HFFc6 (cell line): ENCODE results near the gene STMN3. TPM values are rescaled to one million over a fixed set of nuclear protein-coding genes. Genes with fewer than 3 reads are reported as not detected.

ENCODE experiments used
- DNase-seq: peaks from one replicate; pipeline ENCODE4 v3.0.0-alpha.2; 2018
- H3K27ac Mint-ChIP-seq: 2 replicates; pipeline ENCODE4 v1.8.0; 2020; ENCODE audit warnings: mild to moderate bottlenecking, mixed read lengths
- H3K27me3 Mint-ChIP-seq: 2 replicates; pipeline ENCODE4 v1.8.0; 2021; ENCODE audit warnings: mild to moderate bottlenecking, moderate library complexity, mixed read lengths; ENCODE audit not compliant: insufficient read depth
- H3K36me3 Mint-ChIP-seq: 2 replicates; pipeline ENCODE4 v1.8.0; 2021; ENCODE audit warnings: low read depth, mixed read lengths
- H3K4me1 Mint-ChIP-seq: 2 replicates; pipeline ENCODE4 v1.8.0; 2020; ENCODE audit warnings: low read depth, mixed read lengths
- H3K4me3 Mint-ChIP-seq: 2 replicates; pipeline ENCODE4 v1.8.0; 2020; ENCODE audit warnings: mild to moderate bottlenecking, moderate library complexity, mixed read lengths
- H3K9me3 Mint-ChIP-seq: 2 replicates; pipeline ENCODE4 v1.8.0; 2020; ENCODE audit warnings: mild to moderate bottlenecking, mixed read lengths
- total RNA-seq, 6 experiments: library from RNA; stranded (reverse); fragmentation: NEBNext Ultra II Directional; extraction: Animal tissue kit (Norgen Biotek cat#: 25700); gene quantifications; 2 replicates in 1 of 6; 3 replicates in 5 of 6; pipeline ENCODE4 v1.2.3, GENCODE V29; 2021
- TF ChIP-seq, protein P1 (sequence below): fragments of 200-600 bp; sonication (generic); IDR thresholded peaks from 2 replicates; pipeline ENCODE4 v1.5.0; 2021; ENCODE audit warnings: antibody characterized with exemption, mild to moderate bottlenecking

The STMN3 gene
- total RNA-seq, 6 experiments from 2014 or later = 0.77 to 3.2 (median 1.5) TPM

DNA sequence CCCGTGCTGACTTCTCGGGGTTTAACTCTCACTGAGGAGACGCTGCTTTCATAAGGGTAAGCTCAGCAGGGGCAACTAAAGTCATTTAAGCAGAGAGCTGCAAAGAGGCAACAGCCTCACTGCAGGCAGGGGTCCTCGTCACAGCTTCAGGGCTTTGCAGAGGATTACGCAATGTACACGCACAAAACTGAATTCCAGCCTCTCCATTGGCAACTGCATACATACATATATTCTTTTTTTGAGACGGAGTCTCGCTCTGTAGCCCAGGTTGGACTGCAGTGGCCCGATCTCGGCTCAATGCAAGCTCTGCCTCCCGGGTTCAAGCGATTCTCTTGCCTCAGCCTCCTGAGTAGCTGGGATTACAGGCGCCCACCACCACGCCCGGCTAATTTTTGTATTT is 28.7 kb downstream of the STMN3 start:
- TF ChIP-seq, protein P1, sequence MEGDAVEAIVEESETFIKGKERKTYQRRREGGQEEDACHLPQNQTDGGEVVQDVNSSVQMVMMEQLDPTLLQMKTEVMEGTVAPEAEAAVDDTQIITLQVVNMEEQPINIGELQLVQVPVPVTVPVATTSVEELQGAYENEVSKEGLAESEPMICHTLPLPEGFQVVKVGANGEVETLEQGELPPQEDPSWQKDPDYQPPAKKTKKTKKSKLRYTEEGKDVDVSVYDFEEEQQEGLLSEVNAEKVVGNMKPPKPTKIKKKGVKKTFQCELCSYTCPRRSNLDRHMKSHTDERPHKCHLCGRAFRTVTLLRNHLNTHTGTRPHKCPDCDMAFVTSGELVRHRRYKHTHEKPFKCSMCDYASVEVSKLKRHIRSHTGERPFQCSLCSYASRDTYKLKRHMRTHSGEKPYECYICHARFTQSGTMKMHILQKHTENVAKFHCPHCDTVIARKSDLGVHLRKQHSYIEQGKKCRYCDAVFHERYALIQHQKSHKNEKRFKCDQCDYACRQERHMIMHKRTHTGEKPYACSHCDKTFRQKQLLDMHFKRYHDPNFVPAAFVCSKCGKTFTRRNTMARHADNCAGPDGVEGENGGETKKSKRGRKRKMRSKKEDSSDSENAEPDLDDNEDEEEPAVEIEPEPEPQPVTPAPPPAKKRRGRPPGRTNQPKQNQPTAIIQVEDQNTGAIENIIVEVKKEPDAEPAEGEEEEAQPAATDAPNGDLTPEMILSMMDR = no peak
- DNase-seq = no peak
- Mint-ChIP-seq H3K27ac (no peak overlapping the region), H3K36me3 (peaks cover 15% of the 10 kb centered on the region), H3K9me3 (no peaks in the 10 kb centered on the region), H3K4me1 (peaks cover 23% of the 10 kb centered on the region), H3K27me3 (peaks cover 2% of the 10 kb centered on the region; the same call in 1 of the 2 replicates), H3K4me3 (no peak overlapping the region; the same call in 1 of the 2 replicates)

DNA sequence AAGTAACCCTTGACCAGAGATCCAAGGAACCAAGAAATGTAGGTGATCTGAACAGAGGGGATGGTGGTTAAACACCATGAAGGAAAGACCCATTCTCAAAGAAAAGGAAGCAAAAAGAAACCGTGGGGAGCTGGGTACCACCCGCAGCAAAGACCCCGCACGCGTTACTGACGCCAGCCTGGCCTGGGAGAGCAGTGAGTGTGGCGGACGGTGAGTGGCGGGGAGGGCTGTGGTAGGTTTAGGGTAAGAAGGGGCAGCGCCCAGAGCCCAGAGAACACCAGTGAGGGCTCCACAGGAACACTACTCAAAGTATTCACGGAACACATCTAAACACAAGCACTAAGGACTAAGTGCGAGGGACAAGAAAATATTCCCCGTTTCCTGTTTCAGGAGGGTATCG is 30.5 kb downstream of the STMN3 start:
- Mint-ChIP-seq H3K9me3 (no peaks in the 10 kb centered on the region), H3K4me1 (peaks cover 11% of the 10 kb centered on the region), H3K27ac (no peak overlapping the region), H3K36me3 (peaks cover 4% of the 10 kb centered on the region), H3K27me3 (no peaks in the 10 kb centered on the region), H3K4me3 (no peak overlapping the region)
- DNase-seq = no peak
- TF ChIP-seq, protein P1 = no peak

DNA sequence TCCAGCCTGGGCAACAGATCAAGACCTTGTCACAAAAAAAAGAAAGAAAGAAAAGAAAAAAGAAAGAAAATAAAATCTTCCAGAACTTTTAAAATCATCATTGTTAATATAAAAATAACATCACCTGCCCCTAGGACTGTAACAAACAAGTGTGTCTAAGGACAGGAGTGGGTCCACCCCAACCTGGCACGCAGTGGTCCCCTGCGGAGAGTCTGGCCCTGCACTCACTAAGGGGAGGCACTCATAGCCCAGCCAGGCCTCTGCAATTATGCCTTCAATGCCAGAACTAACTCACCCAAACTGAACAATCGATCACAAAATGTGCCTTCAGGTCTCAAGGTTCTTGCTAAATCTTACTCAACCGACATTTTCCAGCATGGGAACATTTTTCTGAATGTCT is 31.1 kb downstream of the STMN3 start:
- Mint-ChIP-seq H3K4me3 (no peak overlapping the region), H3K27ac (no peak overlapping the region), H3K9me3 (no peaks in the 10 kb centered on the region), H3K36me3 (peaks cover 4% of the 10 kb centered on the region), H3K4me1 (peaks cover 11% of the 10 kb centered on the region), H3K27me3 (no peaks in the 10 kb centered on the region)
- TF ChIP-seq, protein P1 = no peak
- DNase-seq = no peak

DNA sequence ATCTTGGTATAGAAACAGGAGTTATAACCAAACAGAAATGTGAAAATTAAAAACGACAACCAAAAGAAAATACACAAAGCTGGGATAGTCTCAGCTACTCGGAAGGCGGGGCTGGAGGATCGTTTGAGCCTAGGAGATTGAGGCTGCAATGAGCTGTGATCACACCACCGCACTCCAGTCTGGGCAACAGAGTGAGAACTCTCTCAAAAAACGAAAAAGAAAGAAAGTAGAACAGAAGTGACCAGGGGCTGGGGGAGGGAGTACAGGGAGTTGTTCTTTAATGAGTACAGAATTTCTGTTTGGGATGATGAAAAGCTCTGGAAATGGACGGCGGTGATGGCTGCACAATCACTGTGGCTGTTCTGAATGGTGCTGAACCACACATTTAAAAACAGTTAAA is 32.2 kb downstream of the STMN3 start:
- TF ChIP-seq, protein P1 = no peak
- Mint-ChIP-seq H3K27me3 (no peaks in the 10 kb centered on the region), H3K4me1 (peaks cover 11% of the 10 kb centered on the region), H3K9me3 (no peaks in the 10 kb centered on the region), H3K36me3 (peaks cover 4% of the 10 kb centered on the region), H3K4me3 (no peak overlapping the region), H3K27ac (no peak overlapping the region)
- DNase-seq = no peak

DNA sequence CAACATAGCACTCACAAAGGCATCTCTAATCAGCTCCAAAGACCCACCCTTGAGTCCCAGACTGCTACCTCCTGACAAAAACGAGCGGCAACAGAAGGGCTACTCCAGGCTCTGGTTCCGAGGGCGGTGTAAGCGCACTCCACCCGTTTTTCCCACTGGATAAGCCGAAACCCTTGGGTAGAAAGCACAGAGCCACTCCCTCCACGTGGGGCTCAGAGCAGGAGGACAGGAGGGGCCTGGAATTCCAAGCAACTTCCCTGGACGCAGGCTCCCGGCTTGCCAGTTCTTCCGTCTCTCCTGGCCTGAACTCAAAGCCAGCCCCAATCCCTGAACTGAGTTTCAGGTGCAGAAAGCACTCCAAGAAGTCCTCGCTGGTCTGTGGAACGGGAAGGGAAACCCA is 33.7 kb downstream of the STMN3 start:
- peaks cover 12% of the 10 kb centered on the region for H3K36me3 Mint-ChIP-seq
- no peak overlapping the region for H3K4me3 Mint-ChIP-seq
- H3K27ac Mint-ChIP-seq = no peak overlapping the region
- H3K9me3 Mint-ChIP-seq = no peaks in the 10 kb centered on the region
- TF ChIP-seq, protein P1 = no peak
- peaks cover 6% of the 10 kb centered on the region; the same call in 1 of the 2 replicates for H3K4me1 Mint-ChIP-seq
- H3K27me3 Mint-ChIP-seq = no peaks in the 10 kb centered on the region
- no peak for DNase-seq

DNA sequence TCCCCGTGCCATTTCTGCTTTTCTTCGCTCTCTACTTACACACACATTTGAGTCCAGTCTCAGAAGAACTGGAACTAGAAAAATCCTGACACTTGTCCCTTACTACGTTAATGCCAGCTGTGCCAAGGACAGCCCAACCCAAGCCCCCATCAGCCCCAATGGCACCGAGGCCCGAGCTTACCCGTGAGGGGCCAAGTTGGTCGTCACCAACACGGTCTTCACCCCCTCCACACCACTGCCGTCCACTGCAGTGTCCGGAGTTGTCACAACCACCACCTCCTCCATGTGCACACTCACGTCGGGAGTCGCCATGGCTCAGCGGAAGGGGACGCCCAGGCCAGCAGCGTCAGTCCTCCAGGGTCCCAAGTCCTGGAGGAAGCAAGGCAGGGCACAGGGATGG is 34.1 kb downstream of the STMN3 start:
- H3K36me3 Mint-ChIP-seq = peaks cover 15% of the 10 kb centered on the region
- no peak overlapping the region for H3K4me3 Mint-ChIP-seq
- peaks cover 6% of the 10 kb centered on the region; the same call in 1 of the 2 replicates for H3K4me1 Mint-ChIP-seq
- TF ChIP-seq, protein P1 = no peak
- no peaks in the 10 kb centered on the region for H3K9me3 Mint-ChIP-seq
- no peaks in the 10 kb centered on the region for H3K27me3 Mint-ChIP-seq
- DNase-seq = no peak
- H3K27ac Mint-ChIP-seq = no peak overlapping the region
